Progenitor cell of endocrine pancreas (in vitro differentiated cells): ENCODE data around the gene MTR. TPM values are rescaled to one million over a fixed set of nuclear protein-coding genes. Genes with fewer than 3 reads are reported as not detected.

Source experiments
- DNase-seq: peaks from one replicate; pipeline ENCODE4 v3.0.0; 2021; ENCODE audit warnings: low spot score; ENCODE audit not compliant: unreplicated experiment
- H3K27ac Mint-ChIP-seq: 2 replicates; pipeline ENCODE4 v1.8.0; 2021; ENCODE audit warnings: mild to moderate bottlenecking, moderate library complexity, mixed read lengths
- H3K27me3 Mint-ChIP-seq: 2 replicates; pipeline ENCODE4 v1.8.0; 2021; ENCODE audit warnings: mixed read lengths
- H3K36me3 Mint-ChIP-seq: 2 replicates; pipeline ENCODE4 v1.8.0; 2022; ENCODE audit warnings: mixed read lengths; ENCODE audit not compliant: insufficient read depth
- H3K4me1 Mint-ChIP-seq: 2 replicates; pipeline ENCODE4 v1.8.0; 2021; ENCODE audit warnings: low read depth, mixed read lengths
- H3K4me3 Mint-ChIP-seq: 2 replicates; pipeline ENCODE4 v1.8.0; 2021; ENCODE audit warnings: low read depth, mild to moderate bottlenecking, moderate library complexity, mixed read lengths
- H3K9me3 Mint-ChIP-seq: 2 replicates; pipeline ENCODE4 v1.8.0; 2021; ENCODE audit warnings: low read depth, mixed read lengths
- total RNA-seq: library from RNA; stranded (reverse); gene quantifications from 2 replicates; pipeline ENCODE4 v1.2.1, GENCODE V29; 2021
- TF ChIP-seq, protein P1 (sequence below): fragments of 200-600 bp; sonication (generic); IDR thresholded peaks from one replicate; pipeline ENCODE4 v1.5.0; 2021; ENCODE audit warnings: antibody characterized with exemption, mild to moderate bottlenecking; ENCODE audit not compliant: unreplicated experiment

MTR gene
- total RNA-seq, 1 donor from 2014 or later: 29.7 TPM

GRCh38 chr1:236948996-236949395 is 153.9 kb downstream of the MTR start:
- no peaks in the 10 kb centered on the region for H3K36me3 Mint-ChIP-seq
- no peak overlapping the region for H3K27ac Mint-ChIP-seq
- H3K4me1 Mint-ChIP-seq: no peaks in the 10 kb centered on the region
- peaks cover 3% of the 10 kb centered on the region for H3K9me3 Mint-ChIP-seq
- DNase-seq: no peak
- peaks cover 36% of the 10 kb centered on the region for H3K27me3 Mint-ChIP-seq
- H3K4me3 Mint-ChIP-seq: no peak overlapping the region
- TF ChIP-seq, protein P1, sequence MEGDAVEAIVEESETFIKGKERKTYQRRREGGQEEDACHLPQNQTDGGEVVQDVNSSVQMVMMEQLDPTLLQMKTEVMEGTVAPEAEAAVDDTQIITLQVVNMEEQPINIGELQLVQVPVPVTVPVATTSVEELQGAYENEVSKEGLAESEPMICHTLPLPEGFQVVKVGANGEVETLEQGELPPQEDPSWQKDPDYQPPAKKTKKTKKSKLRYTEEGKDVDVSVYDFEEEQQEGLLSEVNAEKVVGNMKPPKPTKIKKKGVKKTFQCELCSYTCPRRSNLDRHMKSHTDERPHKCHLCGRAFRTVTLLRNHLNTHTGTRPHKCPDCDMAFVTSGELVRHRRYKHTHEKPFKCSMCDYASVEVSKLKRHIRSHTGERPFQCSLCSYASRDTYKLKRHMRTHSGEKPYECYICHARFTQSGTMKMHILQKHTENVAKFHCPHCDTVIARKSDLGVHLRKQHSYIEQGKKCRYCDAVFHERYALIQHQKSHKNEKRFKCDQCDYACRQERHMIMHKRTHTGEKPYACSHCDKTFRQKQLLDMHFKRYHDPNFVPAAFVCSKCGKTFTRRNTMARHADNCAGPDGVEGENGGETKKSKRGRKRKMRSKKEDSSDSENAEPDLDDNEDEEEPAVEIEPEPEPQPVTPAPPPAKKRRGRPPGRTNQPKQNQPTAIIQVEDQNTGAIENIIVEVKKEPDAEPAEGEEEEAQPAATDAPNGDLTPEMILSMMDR: no peak

GRCh38 chr1:236950365-236950764 is 155.3 kb downstream of the MTR start:
- no peak overlapping the region for H3K27ac Mint-ChIP-seq
- no peaks in the 10 kb centered on the region for H3K4me1 Mint-ChIP-seq
- TF ChIP-seq, protein P1: no peak
- H3K4me3 Mint-ChIP-seq: no peak overlapping the region
- no peaks in the 10 kb centered on the region for H3K36me3 Mint-ChIP-seq
- H3K9me3 Mint-ChIP-seq: no peaks in the 10 kb centered on the region
- peaks cover 36% of the 10 kb centered on the region for H3K27me3 Mint-ChIP-seq
- DNase-seq: no peak

DNA sequence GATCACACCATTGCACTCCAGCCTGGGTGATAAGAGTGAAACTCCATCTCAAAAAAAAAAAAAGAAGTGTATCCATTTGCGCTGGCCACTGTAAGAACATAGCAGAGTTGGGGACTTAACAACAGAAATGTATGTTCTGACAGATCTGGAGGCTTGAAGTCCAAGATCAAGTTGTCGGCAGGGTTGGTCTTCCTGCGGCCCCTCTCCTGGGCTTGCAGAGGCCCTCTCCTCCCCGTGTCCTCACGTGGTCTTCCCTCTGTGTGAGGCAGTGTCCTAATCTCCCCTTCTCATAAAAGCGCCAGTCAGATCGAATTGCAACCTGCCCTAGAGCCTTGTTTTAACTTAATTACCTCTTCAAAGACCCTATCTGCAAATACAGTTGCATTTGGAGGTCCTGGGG is 156.6 kb downstream of the MTR start:
- Mint-ChIP-seq H3K9me3 (no peaks in the 10 kb centered on the region), H3K27ac (no peak overlapping the region), H3K36me3 (no peaks in the 10 kb centered on the region), H3K4me1 (no peaks in the 10 kb centered on the region), H3K4me3 (no peak overlapping the region), H3K27me3 (peaks cover 29% of the 10 kb centered on the region)
- TF ChIP-seq, protein P1: no peak
- DNase-seq: no peak

GRCh38 chr1:236952246-236953003 is 157.3 kb downstream of the MTR start:
- no peaks in the 10 kb centered on the region for H3K36me3 Mint-ChIP-seq
- H3K27me3 Mint-ChIP-seq: peaks cover 28% of the 10 kb centered on the region
- TF ChIP-seq, protein P1: no peak
- H3K9me3 Mint-ChIP-seq: no peaks in the 10 kb centered on the region
- no peak overlapping the region for H3K4me3 Mint-ChIP-seq
- H3K27ac Mint-ChIP-seq: no peak overlapping the region
- H3K4me1 Mint-ChIP-seq: no peaks in the 10 kb centered on the region
- no peak for DNase-seq

DNA sequence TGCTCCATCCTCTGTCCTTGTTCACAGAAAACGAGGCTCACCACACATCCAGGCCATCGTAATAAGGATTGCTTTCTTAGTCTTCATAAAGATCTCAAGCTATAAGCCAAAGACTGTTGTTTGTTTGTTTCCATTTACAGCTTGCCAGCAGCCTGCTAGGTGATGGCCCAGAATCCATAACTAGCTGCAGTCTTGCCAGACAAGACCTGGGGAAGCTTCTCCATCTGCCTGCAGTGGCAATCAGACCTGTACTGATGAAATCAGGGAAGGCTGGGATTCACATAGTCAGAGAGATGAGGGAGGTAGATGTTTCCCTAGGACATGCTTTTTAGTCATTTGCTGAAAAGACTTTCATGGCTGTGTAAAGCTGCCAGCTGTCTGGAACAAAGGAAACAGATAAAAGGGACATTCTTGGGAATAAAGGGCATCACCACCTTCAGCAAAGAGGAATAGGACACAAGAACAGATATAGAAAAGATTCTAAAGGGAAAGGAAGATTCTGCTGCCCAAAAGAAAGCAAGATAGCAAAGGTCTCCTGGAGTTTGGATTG is 158.1 kb downstream of the MTR start:
- Mint-ChIP-seq H3K4me3 (no peak overlapping the region), H3K36me3 (no peaks in the 10 kb centered on the region), H3K9me3 (no peaks in the 10 kb centered on the region), H3K27ac (no peak overlapping the region), H3K4me1 (no peaks in the 10 kb centered on the region), H3K27me3 (peaks cover 20% of the 10 kb centered on the region)
- TF ChIP-seq, protein P1: no peak
- DNase-seq: no peak

Other genes starting within 250 kb of the MTR start
- 46.5 and 55.9 TPM in 2 replicates for gene HEATR1, start 190.8 kb upstream of the MTR start, total RNA-seq
- gene ACTN2, start 108.8 kb upstream of the MTR start, total RNA-seq: 0.10 TPM in 1 of 2 replicates, not detected in the other
- not detected in 2 replicates for gene MT1HL1, start 209.1 kb downstream of the MTR start, total RNA-seq
- 0.19 and 0.33 TPM in 2 replicates for gene RYR2, start 246.9 kb downstream of the MTR start, total RNA-seq